ENCODE measurements around the gene STARD10.

The STARD10 gene

GRCh38 chr11:72793425-72794367 is at the start of gene STARD10:
TSS of gene STARD10 (minus strand) at chr11:72794047. CDS start at chr11:72781181, 12,866 bp downstream.
- TF ChIP-seq CTCF (IDR thresholded peaks at IDR 0.05; ENCODE audit: control insufficient read depth, insufficient read depth, low read depth, low read length, missing control alignments), result peak; percentile 95
- H3K4me3 ChIP-seq (ENCODE audit: control insufficient read depth, low read depth, low read length), result peak within 1 kb of the TSS; percentile 69
- peak; percentile 67 for DNase-seq (ENCODE audit: low read depth)

GRCh38 chr11:72842653-72843330 is 48.9 kb upstream of the STARD10 start:
- no peak for DNase-seq (ENCODE audit: low read depth)
- no peak overlapping the region for H3K4me3 ChIP-seq (ENCODE audit: control insufficient read depth, low read depth, low read length)
- TF ChIP-seq CTCF (IDR thresholded peaks at IDR 0.05; ENCODE audit: control insufficient read depth, insufficient read depth, low read depth, low read length, missing control alignments), result no peak

GRCh38 chr11:72842126-72842525 is 48.3 kb upstream of the STARD10 start:
- DNase-seq (ENCODE audit: low read depth), result no peak
- TF ChIP-seq CTCF (IDR thresholded peaks at IDR 0.05; ENCODE audit: control insufficient read depth, insufficient read depth, low read depth, low read length, missing control alignments), result no peak
- H3K4me3 ChIP-seq (ENCODE audit: control insufficient read depth, low read depth, low read length), result no peak overlapping the region

GRCh38 chr11:72841397-72841796 is 47.5 kb upstream of the STARD10 start:
- TF ChIP-seq CTCF (IDR thresholded peaks at IDR 0.05; ENCODE audit: control insufficient read depth, insufficient read depth, low read depth, low read length, missing control alignments), result no peak
- no peak overlapping the region for H3K4me3 ChIP-seq (ENCODE audit: control insufficient read depth, low read depth, low read length)
- no peak for DNase-seq (ENCODE audit: low read depth)

- DNase-seq (ENCODE audit: low read depth), result peak; percentile 81
- TF ChIP-seq CTCF (IDR thresholded peaks at IDR 0.05; ENCODE audit: control insufficient read depth, insufficient read depth, low read depth, low read length, missing control alignments), result no peak
Observed at GRCh38 chr11:72840780-72841179, 46.9 kb upstream of the STARD10 start.

GRCh38 chr11:72838691-72839305 is 45.0 kb upstream of the STARD10 start:
- no peak for TF ChIP-seq CTCF (IDR thresholded peaks at IDR 0.05; ENCODE audit: control insufficient read depth, insufficient read depth, low read depth, low read length, missing control alignments)
- DNase-seq (ENCODE audit: low read depth), result no peak
- no peak overlapping the region for H3K4me3 ChIP-seq (ENCODE audit: control insufficient read depth, low read depth, low read length)

More at GRCh38 chr11:72840780-72841179, 46.9 kb upstream of the STARD10 start:
- no peak overlapping the region for H3K4me3 ChIP-seq (ENCODE audit: control insufficient read depth, low read depth, low read length)
